GM12878 (cell line): ENCODE results near the gene GLOD5. TPM values are rescaled to one million over a fixed set of nuclear protein-coding genes. Genes with fewer than 3 reads are reported as not detected.

Experiments
- ATAC-seq: fragments of 200-7000 bp; cut with Tn5 transposase; 3 replicates; pipeline ENCODE4 v1.9.1; 2020; ENCODE audit warnings: mild to moderate bottlenecking, moderate library complexity
- BruUV-seq: library from RNA; stranded (reverse); fragments of 400-500 nt; replicated peaks from 2 replicates; lab custom pipeline; 2021; lab: Mats Ljungman, UMichigan
- CTCF ChIA-PET: fragments of 300-600 bp; sonication (Branson Sonifier 250); formaldehyde crosslinking; extraction: SDS; loops from one replicate; lab custom pipeline; 2021; ENCODE audit warnings: inconsistent platforms; lab: Yijun Ruan, JAX
- POLR2A ChIA-PET: fragments of 350-600 bp; formaldehyde crosslinking; extraction: SDS; loops from one replicate; lab custom pipeline; 2021; ENCODE audit warnings: inconsistent platforms; lab: Charles Lee
- RAD21 ChIA-PET: fragments of 300-600 bp; sonication (Branson Sonifier 250); formaldehyde crosslinking; loops from one replicate; lab custom pipeline; 2023; ENCODE audit warnings: antibody characterized with exemption; ENCODE audit not compliant: unreplicated experiment; lab: Charles Lee
- SMC1A ChIA-PET: fragments of 300-600 bp; sonication (Branson Sonifier 250); formaldehyde crosslinking; loops from one replicate; lab custom pipeline; 2023; ENCODE audit not compliant: unreplicated experiment, uncharacterized antibody; lab: Charles Lee
- DNase-seq: peaks from one replicate; pipeline ENCODE4 v3.0.0-alpha.2; 2011; ENCODE audit warnings: low read depth, low spot score
- FAIRE-seq: peaks from 3 replicates; lab custom pipeline; 2011; peaks lifted over from hg19 to GRCh38; lab: Jason Lieb, UNC
- H2AFZ ChIP-seq: 2 replicates; pipeline ENCODE4 v1.6.0; 2011; ENCODE audit warnings: low read depth, low read length, control low read depth; ENCODE audit not compliant: control insufficient read depth
- H3K27ac ChIP-seq: 2 replicates; pipeline ENCODE4 v1.5.1; 2011; ENCODE audit warnings: control low read depth; ENCODE audit not compliant: control insufficient read depth, insufficient read depth
- H3K27me3 ChIP-seq, 2 experiments: replicated peaks in 1 of 2; 2 replicates each; pipeline versions ENCODE4 v1.6.0 to v1.6.1; 2011; ENCODE audit warnings: low read length in 1 of 2; ENCODE audit not compliant: control insufficient read depth in 2 of 2, insufficient read depth in 2 of 2
- H3K36me3 ChIP-seq, 2 experiments: 2 replicates each; pipeline ENCODE4 v1.5.1; 2011; ENCODE audit warnings: low read length in 1 of 2; ENCODE audit not compliant: control insufficient read depth in 2 of 2, insufficient read depth in 2 of 2
- H3K4me1 ChIP-seq: 2 replicates; pipeline ENCODE4 v1.6.1; 2011; ENCODE audit warnings: mild to moderate bottlenecking, low read length, moderate library complexity, mixed read lengths; ENCODE audit not compliant: control insufficient read depth, insufficient read depth
- H3K4me2 ChIP-seq: 2 replicates; pipeline ENCODE4 v1.6.0; 2011; ENCODE audit warnings: control low read depth; ENCODE audit not compliant: control insufficient read depth, insufficient read depth
- H3K4me3 ChIP-seq: fragments of 200-600 bp; sonication (generic); 2 replicates; pipeline ENCODE4 v1.5.1; 2016
- H3K79me2 ChIP-seq: 2 replicates; pipeline ENCODE4 v1.6.0; 2011; ENCODE audit warnings: low read length; ENCODE audit not compliant: control insufficient read depth, insufficient read depth
- H3K9ac ChIP-seq: 2 replicates; pipeline ENCODE4 v1.8.0; 2011; ENCODE audit warnings: low read length, control low read depth, mixed read lengths; ENCODE audit not compliant: control insufficient read depth, insufficient read depth
- H3K9me3 ChIP-seq: replicated peaks from 3 replicates; pipeline ENCODE4 v1.5.1; 2011; ENCODE audit warnings: mild to moderate bottlenecking, low read length; ENCODE audit not compliant: control insufficient read depth, insufficient read depth
- H4K20me1 ChIP-seq: 2 replicates; pipeline ENCODE4 v1.6.0; 2011; ENCODE audit not compliant: control insufficient read depth, insufficient read depth
- ATF7 ChIP-seq: fragments of 450-650 bp; IDR thresholded peaks from 2 replicates; pipeline ENCODE4 v1.6.1; 2016; ENCODE audit warnings: low read depth, mild to moderate bottlenecking
- BRCA1 ChIP-seq: IDR thresholded peaks from 2 replicates; pipeline ENCODE4 v1.6.1; 2011; ENCODE audit warnings: low read depth, low read length, improper control_type of control experiment
- DPF2 ChIP-seq: fragments of 450-650 bp; IDR thresholded peaks from 2 replicates; pipeline ENCODE4 v1.6.1; 2017; ENCODE audit warnings: mild to moderate bottlenecking
- EZH2 ChIP-seq: IDR thresholded peaks from 2 replicates; pipeline ENCODE4 v1.6.1; 2012; ENCODE audit warnings: low read depth, mild to moderate bottlenecking, control low read depth, inconsistent platforms, low read length, borderline replicate concordance; ENCODE audit not compliant: control insufficient read depth
- KDM1A ChIP-seq: fragments of 200-600 bp; sonication (generic); IDR thresholded peaks from 2 replicates; pipeline ENCODE4 v1.6.1; 2016; ENCODE audit warnings: borderline replicate concordance
- NRF1 ChIP-seq: conservative IDR thresholded peaks from 2 replicates; pipeline ENCODE4 v1.6.1; 2011; ENCODE audit warnings: mild to moderate bottlenecking, low read depth, low read length, improper control_type of control experiment
- PAX8 ChIP-seq: fragments of 450-650 bp; IDR thresholded peaks from 2 replicates; pipeline ENCODE4 v1.6.1; 2017; ENCODE audit warnings: mild to moderate bottlenecking, moderate library complexity
- POLR2AphosphoS5 ChIP-seq: IDR thresholded peaks from 2 replicates; pipeline ENCODE4 v1.6.1; 2011; ENCODE audit warnings: mild to moderate bottlenecking, low read length, inconsistent platforms
- POU2F2 ChIP-seq: IDR thresholded peaks from 3 replicates; pipeline ENCODE4 v1.6.1; 2011; ENCODE audit warnings: low read depth, mild to moderate bottlenecking, low read length, borderline replicate concordance
- RELA ChIP-seq: fragments of 450-650 bp; IDR thresholded peaks from 2 replicates; pipeline ENCODE4 v1.8.0; 2014; ENCODE audit warnings: borderline replicate concordance; ENCODE audit not compliant: partially characterized antibody
- SMAD1 ChIP-seq: fragments of 450-650 bp; IDR thresholded peaks from 2 replicates; pipeline ENCODE4 v1.6.1; 2018; ENCODE audit warnings: mild to moderate bottlenecking, low read depth; ENCODE audit not compliant: partially characterized antibody
- SUPT20H ChIP-seq: IDR thresholded peaks from 2 replicates; pipeline ENCODE4 v1.6.1; 2011; ENCODE audit warnings: low read depth, mild to moderate bottlenecking, low read length, moderate library complexity, borderline replicate concordance; ENCODE audit not compliant: control insufficient read depth
- TCF3 ChIP-seq: IDR thresholded peaks from 2 replicates; pipeline ENCODE4 v1.6.1; 2012; ENCODE audit warnings: low read depth, mild to moderate bottlenecking, low read length, borderline replicate concordance; ENCODE audit not compliant: insufficient read depth
- WRNIP1 ChIP-seq: IDR thresholded peaks from 2 replicates; pipeline ENCODE4 v1.6.1; 2011; ENCODE audit warnings: low read depth, low read length, improper control_type of control experiment, borderline replicate concordance
- ZBED1 ChIP-seq: IDR thresholded peaks from 2 replicates; pipeline ENCODE4 v1.6.1; 2016; ENCODE audit warnings: borderline replicate concordance
- ZZZ3 ChIP-seq: IDR thresholded peaks from 2 replicates; pipeline ENCODE4 v1.6.1; 2011; ENCODE audit warnings: low read depth; ENCODE audit not compliant: control insufficient read depth, insufficient read length
- WGBS: methylation state at CpG from one replicate; pipeline ENCODE4 v1.1.6; 2016; ENCODE audit warnings: low lambda C conversion rate; ENCODE audit not compliant: insufficient replicate concordance, insufficient coverage; ENCODE audit errors: missing lambda C conversion rate; 5-methylcytosine and 5-hydroxymethylcytosine counted together
- in situ Hi-C: fragments of 300-500 bp; cut with MboI; formaldehyde crosslinking; loops from 9 replicates; pipeline ENCODE4 v1.14.3; 2018; ENCODE audit warnings: mixed read lengths
- intact Hi-C: fragments of 100-400 bp; cut with micrococcal nuclease; formaldehyde crosslinking; loops from one replicate; pipeline ENCODE4 v1.14.2; 2022; ENCODE audit not compliant: unreplicated experiment
- polyA plus RNA-seq, 11 experiments: library from polyadenylated mRNA; depleted of rRNA in 4 of 11; unstranded in 6 of 11; stranded (reverse) in 5 of 11; fragments of >200 nt; fragmentation: Nextera tagmentation in 4 of 11; fragmentation: Illumina TruSeq in 1 of 11; extraction: Ambion mirVana in 4 of 11; extraction: Trizol in 1 of 11; gene quantifications; 1 replicate in 1 of 11; 2 replicates in 10 of 11; pipeline versions ENCODE4 v1.2.1 to v1.2.3, GENCODE V29; 2011 to 2016; ENCODE audit warnings: inconsistent platforms in 2 of 11, missing spikeins in 2 of 11, low read depth in 1 of 11
- total RNA-seq, 4 experiments: library from RNA; depleted of rRNA in 3 of 4; stranded (reverse); fragments of >200 nt in 3 of 4; fragmentation: Illumina TruSeq in 1 of 4; extraction: Trizol in 1 of 4; gene quantifications; 2 replicates each; pipeline versions ENCODE4 v1.2.1 to v1.2.3, GENCODE V29; 2013 to 2021
- TF ChIP-seq, protein P1 (sequence below): fragments of 450-650 bp; IDR thresholded peaks from 2 replicates; pipeline ENCODE4 v1.6.1; 2017; ENCODE audit warnings: antibody characterized with exemption, mild to moderate bottlenecking, moderate library complexity
- TF ChIP-seq, protein P2 (sequence below), 3 experiments: IDR thresholded peaks in 2 of 3; conservative IDR thresholded peaks in 1 of 3; 2 replicates each; pipeline ENCODE4 v1.5.1; 2011; ENCODE audit warnings: low read depth in 3 of 3, low read length in 3 of 3, mild to moderate bottlenecking in 3 of 3, control low read depth in 2 of 3, moderate library complexity in 2 of 3, inconsistent platforms in 1 of 3, mixed read lengths in 1 of 3; ENCODE audit not compliant: control insufficient read depth in 2 of 3, insufficient read depth in 1 of 3; ENCODE audit errors: extremely low read depth in 1 of 3
- TF ChIP-seq, protein P3 (sequence below): IDR thresholded peaks from 2 replicates; pipeline ENCODE4 v1.6.1; 2011; ENCODE audit warnings: borderline replicate concordance, low read depth, mild to moderate bottlenecking, moderate library complexity, low read length; ENCODE audit not compliant: insufficient read depth, poor library complexity, severe bottlenecking

Gene GLOD5
- total and polyA plus RNA-seq, 10 of the 15 experiments (the other 5 are each of a cell fraction or from before 2014, with no cell fraction given), result not detected

DNA sequence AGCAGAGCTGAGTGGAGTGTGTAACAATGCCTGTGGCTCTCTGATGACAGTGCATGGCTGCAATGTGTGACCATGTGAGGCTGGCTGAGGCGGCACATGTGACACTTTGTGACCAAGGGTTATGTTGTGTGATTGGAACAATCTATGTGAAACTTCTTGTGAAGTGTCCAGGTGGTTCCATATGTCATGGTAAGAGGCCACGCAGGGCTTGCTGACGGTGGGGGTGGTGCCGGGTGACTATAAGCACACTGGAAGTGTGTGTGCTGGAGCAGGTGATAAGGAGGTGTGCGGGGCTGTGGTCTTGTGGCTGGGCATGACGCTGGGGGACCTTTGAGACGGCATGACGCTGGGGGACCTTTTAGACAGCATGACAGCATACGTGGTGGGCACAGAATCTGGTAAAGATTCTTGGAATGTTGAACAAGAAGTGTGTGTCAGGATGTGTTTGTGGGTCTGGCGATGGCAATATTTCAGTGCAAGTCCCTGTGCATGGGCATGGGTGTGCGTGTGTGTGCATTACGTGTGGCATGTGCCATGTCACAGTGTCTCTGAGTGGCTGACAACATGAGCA is 32.9 kb downstream of the GLOD5 start:
- TF ChIP-seq TCF3 (no peak), POLR2AphosphoS5 (no peak), WRNIP1 (no peak), ZZZ3 (no peak), RELA (no peak), PAX8 (no peak), BRCA1 (no peak), ATF7 (no peak), KDM1A (no peak), DPF2 (no peak), POU2F2 (no peak), ZBED1 (no peak), SMAD1 (no peak), EZH2 (no peak), SUPT20H (no peak), NRF1 (no peak)
- TF ChIP-seq, protein P1, sequence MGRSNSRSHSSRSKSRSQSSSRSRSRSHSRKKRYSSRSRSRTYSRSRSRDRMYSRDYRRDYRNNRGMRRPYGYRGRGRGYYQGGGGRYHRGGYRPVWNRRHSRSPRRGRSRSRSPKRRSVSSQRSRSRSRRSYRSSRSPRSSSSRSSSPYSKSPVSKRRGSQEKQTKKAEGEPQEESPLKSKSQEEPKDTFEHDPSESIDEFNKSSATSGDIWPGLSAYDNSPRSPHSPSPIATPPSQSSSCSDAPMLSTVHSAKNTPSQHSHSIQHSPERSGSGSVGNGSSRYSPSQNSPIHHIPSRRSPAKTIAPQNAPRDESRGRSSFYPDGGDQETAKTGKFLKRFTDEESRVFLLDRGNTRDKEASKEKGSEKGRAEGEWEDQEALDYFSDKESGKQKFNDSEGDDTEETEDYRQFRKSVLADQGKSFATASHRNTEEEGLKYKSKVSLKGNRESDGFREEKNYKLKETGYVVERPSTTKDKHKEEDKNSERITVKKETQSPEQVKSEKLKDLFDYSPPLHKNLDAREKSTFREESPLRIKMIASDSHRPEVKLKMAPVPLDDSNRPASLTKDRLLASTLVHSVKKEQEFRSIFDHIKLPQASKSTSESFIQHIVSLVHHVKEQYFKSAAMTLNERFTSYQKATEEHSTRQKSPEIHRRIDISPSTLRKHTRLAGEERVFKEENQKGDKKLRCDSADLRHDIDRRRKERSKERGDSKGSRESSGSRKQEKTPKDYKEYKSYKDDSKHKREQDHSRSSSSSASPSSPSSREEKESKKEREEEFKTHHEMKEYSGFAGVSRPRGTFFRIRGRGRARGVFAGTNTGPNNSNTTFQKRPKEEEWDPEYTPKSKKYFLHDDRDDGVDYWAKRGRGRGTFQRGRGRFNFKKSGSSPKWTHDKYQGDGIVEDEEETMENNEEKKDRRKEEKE, result no peak
- TF ChIP-seq, protein P2, sequence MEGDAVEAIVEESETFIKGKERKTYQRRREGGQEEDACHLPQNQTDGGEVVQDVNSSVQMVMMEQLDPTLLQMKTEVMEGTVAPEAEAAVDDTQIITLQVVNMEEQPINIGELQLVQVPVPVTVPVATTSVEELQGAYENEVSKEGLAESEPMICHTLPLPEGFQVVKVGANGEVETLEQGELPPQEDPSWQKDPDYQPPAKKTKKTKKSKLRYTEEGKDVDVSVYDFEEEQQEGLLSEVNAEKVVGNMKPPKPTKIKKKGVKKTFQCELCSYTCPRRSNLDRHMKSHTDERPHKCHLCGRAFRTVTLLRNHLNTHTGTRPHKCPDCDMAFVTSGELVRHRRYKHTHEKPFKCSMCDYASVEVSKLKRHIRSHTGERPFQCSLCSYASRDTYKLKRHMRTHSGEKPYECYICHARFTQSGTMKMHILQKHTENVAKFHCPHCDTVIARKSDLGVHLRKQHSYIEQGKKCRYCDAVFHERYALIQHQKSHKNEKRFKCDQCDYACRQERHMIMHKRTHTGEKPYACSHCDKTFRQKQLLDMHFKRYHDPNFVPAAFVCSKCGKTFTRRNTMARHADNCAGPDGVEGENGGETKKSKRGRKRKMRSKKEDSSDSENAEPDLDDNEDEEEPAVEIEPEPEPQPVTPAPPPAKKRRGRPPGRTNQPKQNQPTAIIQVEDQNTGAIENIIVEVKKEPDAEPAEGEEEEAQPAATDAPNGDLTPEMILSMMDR (IDR thresholded peaks at IDR 0.05 in 2 of 3, conservative IDR thresholded peaks at IDR 0.05 in 1 of 3; ENCODE audit: control insufficient read depth in 2 of 3, extremely low read depth in 1 of 3, insufficient read depth in 1 of 3, low read depth in 3 of 3, low read length in 3 of 3), result no peak
- TF ChIP-seq, protein P3, sequence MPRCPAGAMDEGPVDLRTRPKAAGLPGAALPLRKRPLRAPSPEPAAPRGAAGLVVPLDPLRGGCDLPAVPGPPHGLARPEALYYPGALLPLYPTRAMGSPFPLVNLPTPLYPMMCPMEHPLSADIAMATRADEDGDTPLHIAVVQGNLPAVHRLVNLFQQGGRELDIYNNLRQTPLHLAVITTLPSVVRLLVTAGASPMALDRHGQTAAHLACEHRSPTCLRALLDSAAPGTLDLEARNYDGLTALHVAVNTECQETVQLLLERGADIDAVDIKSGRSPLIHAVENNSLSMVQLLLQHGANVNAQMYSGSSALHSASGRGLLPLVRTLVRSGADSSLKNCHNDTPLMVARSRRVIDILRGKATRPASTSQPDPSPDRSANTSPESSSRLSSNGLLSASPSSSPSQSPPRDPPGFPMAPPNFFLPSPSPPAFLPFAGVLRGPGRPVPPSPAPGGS, result no peak
- H3K27ac ChIP-seq, result no peak overlapping the region
- H3K9ac ChIP-seq, result no peak overlapping the region
- no peaks in the 10 kb centered on the region for H3K36me3 ChIP-seq
- in situ Hi-C loops (loop anchor here (5.0 kb wide), 1 partner anchor 33 kb away; the partner anchor contains the start of gene ERAS), intact Hi-C loops (no loop called here)
- ChIA-PET CTCF (no interaction called here), POLR2A (no interaction called here), SMC1A (no interaction called here), RAD21 (no interaction called here)
- no peak overlapping the region for H3K4me3 ChIP-seq
- H4K20me1 ChIP-seq, result no peaks in the 10 kb centered on the region
- ATAC-seq (no peak), FAIRE-seq (no peak), DNase-seq (no peak)
- no peak overlapping the region for H2AFZ ChIP-seq
- WGBS, result 24% methylated on average over 12 of the region's 12 CpGs
- BruUV-seq, result no TSS peak
- H3K9me3 ChIP-seq, result no peaks in the 10 kb centered on the region
- H3K4me2 ChIP-seq, result no peak overlapping the region
- no peaks in the 10 kb centered on the region for H3K79me2 ChIP-seq
- no peaks in the 10 kb centered on the region for H3K27me3 ChIP-seq
- no peaks in the 10 kb centered on the region for H3K4me1 ChIP-seq
